NCI-H2107 treated with DMSO at 0.1 percent for 48 hours (cell line): ENCODE results near the gene ZNF106.

Source experiments
- DNase-seq: peaks from one replicate; lab custom pipeline; 2025; ENCODE audit not compliant: unreplicated experiment; lab: John Stamatoyannopoulos, UW

Gene ZNF106

GRCh38 chr15:42373274-42373673, 117.7 kb downstream of the ZNF106 start:
- DNase-seq = no peak

- no peak for DNase-seq
These were observed 119.8 kb downstream of the ZNF106 start for GRCh38 chr15:42371096-42371495.

- DNase-seq = no peak
These were observed 122.8 kb downstream of the ZNF106 start for GRCh38 chr15:42368096-42368495.

- DNase-seq = no peak
These were observed 123.9 kb downstream of the ZNF106 start for GRCh38 chr15:42367041-42367440.

GRCh38 chr15:42365921-42366550, 124.9 kb downstream of the ZNF106 start:
- DNase-seq = no peak

- no peak for DNase-seq
These were observed 126.4 kb downstream of the ZNF106 start for GRCh38 chr15:42364529-42364928.

- no peak for DNase-seq
These were observed 127.0 kb downstream of the ZNF106 start for GRCh38 chr15:42363942-42364341.

- no peak for DNase-seq
These were observed 127.5 kb downstream of the ZNF106 start for GRCh38 chr15:42363487-42363886.
